DND-41 (cell line): ENCODE measurements around the gene PDE6G.
A peak's percentile ranks its signal among the peaks of the same experiment; 100 is the strongest.

Source experiments
- ATAC-seq: fragments of 200-7000 bp; cut with Tn5 transposase; 3 replicates; pipeline ENCODE4 v1.9.1; 2021; ENCODE audit warnings: low read depth; ENCODE audit not compliant: insufficient read depth
- DNase-seq: peaks from one replicate; pipeline ENCODE4 v3.0.0-alpha.2; 2020
- H2AFZ ChIP-seq: 2 replicates; pipeline ENCODE4 v1.6.0; 2012; ENCODE audit warnings: low read depth, low read length
- H3K27ac ChIP-seq: 2 replicates; pipeline ENCODE4 v1.5.1; 2012; ENCODE audit warnings: low read length, inconsistent platforms
- H3K27me3 ChIP-seq: fragments of 200-600 bp; sonication (generic); 2 replicates; pipeline ENCODE4 v1.6.0; 2012; ENCODE audit warnings: low read length, mild to moderate bottlenecking, inconsistent platforms; ENCODE audit not compliant: insufficient read depth, poor library complexity
- H3K36me3 ChIP-seq: 2 replicates; pipeline ENCODE4 v1.5.1; 2012; ENCODE audit warnings: low read length, inconsistent platforms; ENCODE audit not compliant: insufficient read depth
- H3K4me1 ChIP-seq: 2 replicates; pipeline ENCODE4 v1.5.1; 2012; ENCODE audit warnings: mild to moderate bottlenecking, low read length; ENCODE audit not compliant: insufficient read depth
- H3K4me2 ChIP-seq: 2 replicates; pipeline ENCODE4 v1.6.0; 2012; ENCODE audit warnings: mild to moderate bottlenecking, moderate library complexity, low read length, inconsistent platforms; ENCODE audit not compliant: insufficient read depth
- H3K4me3 ChIP-seq, 2 experiments: fragments of 200-600 bp in 1 of 2; shearing (Covaris generic) in 1 of 2; 2 replicates each; pipeline ENCODE4 v1.5.1; 2012 to 2016; ENCODE audit warnings: inconsistent platforms in 2 of 2, low read length in 2 of 2, mild to moderate bottlenecking in 2 of 2, low read depth in 1 of 2, moderate library complexity in 1 of 2
- H3K79me2 ChIP-seq: 2 replicates; pipeline ENCODE4 v1.6.0; 2012; ENCODE audit warnings: low read length, inconsistent platforms; ENCODE audit not compliant: insufficient read depth
- H3K9ac ChIP-seq: 2 replicates; pipeline ENCODE4 v1.6.0; 2012; ENCODE audit warnings: low read depth, mild to moderate bottlenecking, inconsistent platforms, low read length, moderate library complexity
- H3K9me3 ChIP-seq: 2 replicates; pipeline ENCODE4 v1.5.1; 2012; ENCODE audit warnings: low read length, moderate library complexity, mild to moderate bottlenecking, inconsistent platforms; ENCODE audit not compliant: insufficient read depth, severe bottlenecking
- H4K20me1 ChIP-seq: 2 replicates; pipeline ENCODE4 v1.6.0; 2012; ENCODE audit warnings: low read length; ENCODE audit not compliant: insufficient read depth
- EZH2 ChIP-seq: IDR thresholded peaks from 3 replicates; pipeline ENCODE4 v1.6.1; 2012; ENCODE audit warnings: borderline replicate concordance, low read depth, mild to moderate bottlenecking, moderate library complexity, low read length, inconsistent platforms; ENCODE audit not compliant: severe bottlenecking
- TF ChIP-seq, protein P1 (sequence below): IDR thresholded peaks from 2 replicates; pipeline ENCODE4 v1.5.1; 2012; ENCODE audit warnings: borderline replicate concordance, low read length, moderate library complexity, mild to moderate bottlenecking; ENCODE audit not compliant: poor library complexity, severe bottlenecking; ENCODE audit errors: extremely low read depth

Gene PDE6G

GRCh38 chr17:81700353-81701287 is 44.3 kb upstream of the PDE6G start:
- no peak overlapping the region for H3K27ac ChIP-seq
- H3K4me1 ChIP-seq: peaks cover 37% of the 10 kb centered on the region
- no peak for TF ChIP-seq EZH2
- TF ChIP-seq, protein P1, sequence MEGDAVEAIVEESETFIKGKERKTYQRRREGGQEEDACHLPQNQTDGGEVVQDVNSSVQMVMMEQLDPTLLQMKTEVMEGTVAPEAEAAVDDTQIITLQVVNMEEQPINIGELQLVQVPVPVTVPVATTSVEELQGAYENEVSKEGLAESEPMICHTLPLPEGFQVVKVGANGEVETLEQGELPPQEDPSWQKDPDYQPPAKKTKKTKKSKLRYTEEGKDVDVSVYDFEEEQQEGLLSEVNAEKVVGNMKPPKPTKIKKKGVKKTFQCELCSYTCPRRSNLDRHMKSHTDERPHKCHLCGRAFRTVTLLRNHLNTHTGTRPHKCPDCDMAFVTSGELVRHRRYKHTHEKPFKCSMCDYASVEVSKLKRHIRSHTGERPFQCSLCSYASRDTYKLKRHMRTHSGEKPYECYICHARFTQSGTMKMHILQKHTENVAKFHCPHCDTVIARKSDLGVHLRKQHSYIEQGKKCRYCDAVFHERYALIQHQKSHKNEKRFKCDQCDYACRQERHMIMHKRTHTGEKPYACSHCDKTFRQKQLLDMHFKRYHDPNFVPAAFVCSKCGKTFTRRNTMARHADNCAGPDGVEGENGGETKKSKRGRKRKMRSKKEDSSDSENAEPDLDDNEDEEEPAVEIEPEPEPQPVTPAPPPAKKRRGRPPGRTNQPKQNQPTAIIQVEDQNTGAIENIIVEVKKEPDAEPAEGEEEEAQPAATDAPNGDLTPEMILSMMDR: no peak
- peaks cover 51% of the 10 kb centered on the region for H4K20me1 ChIP-seq
- no peak for ATAC-seq
- H2AFZ ChIP-seq: no peak overlapping the region
- peaks cover 68% of the 10 kb centered on the region for H3K79me2 ChIP-seq
- no peaks in the 10 kb centered on the region for H3K9me3 ChIP-seq
- peak overlapping the region in 1 of 2 experiments; percentile 71; a peak in 3 of 4 replicates for H3K4me3 ChIP-seq
- no peak for DNase-seq
- H3K4me2 ChIP-seq: peak overlapping the region; percentile 95
- H3K9ac ChIP-seq: peak overlapping the region; percentile 95
- peaks cover 70% of the 10 kb centered on the region for H3K36me3 ChIP-seq
- no peaks in the 10 kb centered on the region for H3K27me3 ChIP-seq

GRCh38 chr17:81697261-81698044 is 41.1 kb upstream of the PDE6G start:
- Histone ChIP-seq H3K79me2 (peaks cover 43% of the 10 kb centered on the region), H3K36me3 (peaks cover 85% of the 10 kb centered on the region), H3K27ac (no peak overlapping the region), H2AFZ (no peak overlapping the region), H4K20me1 (peaks cover 54% of the 10 kb centered on the region), H3K4me1 (peaks cover 22% of the 10 kb centered on the region), H3K27me3 (no peaks in the 10 kb centered on the region), H3K9me3 (no peaks in the 10 kb centered on the region), H3K4me2 (no peak overlapping the region), H3K4me3 (no peak overlapping the region), H3K9ac (no peak overlapping the region)
- TF ChIP-seq EZH2: no peak
- TF ChIP-seq, protein P1: no peak
- no peak for DNase-seq
- no peak for ATAC-seq

DNA sequence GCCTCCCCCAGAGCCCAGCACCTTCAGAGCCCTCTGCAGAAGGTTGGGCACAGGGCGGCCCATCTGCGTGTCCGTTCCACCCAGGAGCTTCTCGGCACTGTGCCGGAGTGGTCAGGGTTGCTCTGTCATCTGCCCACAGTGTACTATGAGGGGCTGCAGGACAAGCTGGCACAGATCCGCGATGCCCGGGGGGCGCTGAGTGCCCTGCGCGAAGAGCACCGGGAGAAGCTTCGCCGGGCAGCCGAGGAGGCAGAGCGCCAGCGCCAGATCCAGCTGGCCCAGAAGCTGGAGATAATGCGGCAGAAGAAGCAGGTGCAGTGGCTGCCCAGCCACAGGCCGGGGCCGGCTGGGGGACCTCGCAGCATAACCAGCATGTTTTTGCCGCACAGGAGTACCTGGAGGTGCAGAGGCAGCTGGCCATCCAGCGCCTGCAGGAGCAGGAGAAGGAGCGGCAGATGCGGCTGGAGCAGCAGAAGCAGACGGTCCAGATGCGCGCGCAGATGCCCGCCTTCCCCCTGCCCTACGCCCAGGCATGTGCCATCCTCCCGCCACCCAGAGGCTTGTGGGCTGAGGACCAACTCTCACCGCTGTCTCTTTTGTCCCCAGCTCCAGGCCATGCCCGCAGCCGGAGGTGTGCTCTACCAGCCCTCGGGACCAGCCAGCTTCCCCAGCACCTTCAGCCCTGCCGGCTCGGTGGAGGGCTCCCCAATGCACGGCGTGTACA is 40.0 kb upstream of the PDE6G start:
- ATAC-seq: no peak
- no peak for TF ChIP-seq EZH2
- TF ChIP-seq, protein P1: no peak

More for the DNA sequence above, 40.0 kb upstream of the PDE6G start:
- H3K4me2 ChIP-seq: no peak overlapping the region
- no peak for DNase-seq
- no peak overlapping the region for H3K27ac ChIP-seq
- no peak overlapping the region for H2AFZ ChIP-seq
- no peaks in the 10 kb centered on the region for H3K9me3 ChIP-seq
- peaks cover 51% of the 10 kb centered on the region for H4K20me1 ChIP-seq
- no peak overlapping the region for H3K9ac ChIP-seq
- H3K79me2 ChIP-seq: peaks cover 33% of the 10 kb centered on the region
- H3K4me1 ChIP-seq: peaks cover 12% of the 10 kb centered on the region
- H3K36me3 ChIP-seq: peaks cover 85% of the 10 kb centered on the region
- no peaks in the 10 kb centered on the region for H3K27me3 ChIP-seq
- H3K4me3 ChIP-seq: no peak overlapping the region
